Activated naive CD4-positive, alpha-beta T cell (primary cell): Measurements from ENCODE around the gene ATL1.
"Not testable (repeated sequence)": the region's sequence is repeated elsewhere in the genome, so short reads cannot be mapped to it uniquely, and the experiment has no call there.

ENCODE experiments used
- DNase-seq, 4 experiments: peaks; one replicate each; lab custom pipeline; 2025; lab: John Stamatoyannopoulos, UW

ATL1 gene

DNA sequence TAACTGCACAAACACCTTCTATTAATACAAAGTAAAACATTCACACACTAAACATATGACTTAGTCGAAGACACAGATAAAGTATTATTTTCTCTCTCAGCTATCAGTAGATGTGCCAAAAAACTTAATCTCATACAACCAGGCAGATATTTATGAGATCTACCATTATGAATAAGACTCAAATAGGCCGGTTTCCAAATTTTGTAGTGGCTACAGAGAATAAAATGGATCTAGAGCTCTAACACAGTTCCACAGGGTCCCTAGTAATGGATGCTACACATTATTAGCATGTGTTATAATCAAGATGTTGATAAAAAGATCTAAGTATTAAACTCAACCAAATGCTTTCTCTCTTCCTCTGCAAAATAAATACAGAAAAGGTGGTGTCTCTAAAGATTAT is 97.8 kb downstream of the ATL1 start:
- DNase-seq, result no peak

DNA sequence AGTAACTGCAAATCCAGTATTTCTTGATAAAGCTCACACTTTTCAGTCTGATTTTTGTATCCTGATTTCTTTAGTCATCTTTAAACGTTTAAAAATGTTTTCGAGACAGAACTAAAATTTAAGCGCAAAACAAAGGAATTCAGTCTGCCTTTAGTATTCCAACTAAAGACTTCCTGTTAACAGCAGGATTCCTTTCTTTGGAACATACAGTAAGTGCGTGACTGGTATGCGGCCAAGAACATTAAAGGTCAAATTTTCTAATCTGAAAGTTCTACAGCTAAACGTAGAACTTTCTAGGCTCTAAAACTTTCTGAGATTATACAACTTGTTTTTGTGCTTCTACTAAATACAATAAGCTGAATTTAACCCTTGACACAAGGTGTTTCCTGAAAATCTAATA is 98.3 kb downstream of the ATL1 start:
- no peak for DNase-seq

DNA sequence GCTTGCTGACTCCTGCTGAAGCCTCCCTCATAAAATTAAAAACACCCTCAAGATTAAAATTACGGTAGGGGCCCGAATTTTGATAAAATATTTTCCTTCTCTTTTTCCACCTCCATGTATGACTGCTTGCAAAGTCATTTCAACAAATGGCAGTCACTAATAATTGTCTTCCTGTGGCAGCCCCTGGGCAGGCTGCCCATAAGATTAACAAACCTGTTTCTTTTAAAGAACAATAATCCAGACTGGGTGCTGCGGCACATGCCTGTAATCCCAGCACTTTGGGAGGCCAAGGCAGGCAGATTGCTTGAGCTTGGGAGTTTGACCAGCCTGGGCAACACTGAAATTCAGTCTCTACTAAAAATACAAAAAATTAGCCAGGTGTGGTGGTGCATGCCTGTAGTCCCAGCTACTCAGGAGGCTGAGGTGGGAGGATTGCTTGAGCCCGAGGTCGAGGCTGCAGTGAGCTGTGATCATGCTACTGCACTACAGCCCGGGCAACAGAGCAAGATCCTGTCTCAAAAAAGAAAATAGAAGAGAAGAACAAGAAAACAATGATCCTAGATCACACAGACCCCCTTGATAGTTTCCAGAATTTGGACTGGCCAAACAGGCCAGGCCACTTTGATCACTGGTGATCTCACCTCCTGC is 99.5 kb downstream of the ATL1 start:
- DNase-seq, result no peak

DNA sequence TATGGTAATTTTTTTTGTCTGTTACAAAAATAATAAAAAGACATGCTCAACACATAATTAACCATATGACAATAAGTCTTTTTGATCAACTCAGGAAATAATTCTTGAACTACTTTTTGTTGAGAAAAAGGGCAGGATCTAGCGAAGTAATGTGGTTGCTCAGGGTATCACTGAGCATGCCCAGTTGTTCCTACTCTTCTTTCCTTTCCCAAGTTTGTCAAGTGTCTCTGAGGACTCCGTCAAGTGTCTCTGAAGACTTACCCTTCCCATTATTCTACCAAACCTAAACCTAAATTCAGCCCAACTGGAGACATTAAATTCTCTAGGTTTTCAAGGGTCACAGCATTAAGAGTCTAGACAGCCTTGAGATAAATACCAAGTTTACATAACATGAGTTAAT is 104.6 kb downstream of the ATL1 start:
- DNase-seq, result not testable (repeated sequence)

DNA sequence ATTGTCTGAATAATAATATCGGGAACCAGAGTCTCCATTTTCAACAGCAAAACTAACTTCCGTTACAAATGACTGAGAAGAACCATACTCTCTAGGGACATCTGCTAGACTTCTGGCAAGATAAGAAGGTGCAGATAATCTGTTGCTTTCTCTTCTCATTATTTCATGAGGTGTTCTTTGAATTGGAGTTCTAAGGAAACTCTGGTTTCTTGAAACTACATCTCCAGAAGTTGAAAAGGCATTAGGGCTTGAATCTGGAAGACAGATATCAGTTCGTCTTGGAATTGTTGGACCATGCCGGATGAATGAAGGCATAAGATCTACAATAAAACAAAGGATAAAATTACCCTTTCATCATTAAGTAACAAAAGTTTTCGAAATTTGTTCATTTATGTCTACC is 105.4 kb downstream of the ATL1 start:
- DNase-seq, result not testable (repeated sequence)

DNA sequence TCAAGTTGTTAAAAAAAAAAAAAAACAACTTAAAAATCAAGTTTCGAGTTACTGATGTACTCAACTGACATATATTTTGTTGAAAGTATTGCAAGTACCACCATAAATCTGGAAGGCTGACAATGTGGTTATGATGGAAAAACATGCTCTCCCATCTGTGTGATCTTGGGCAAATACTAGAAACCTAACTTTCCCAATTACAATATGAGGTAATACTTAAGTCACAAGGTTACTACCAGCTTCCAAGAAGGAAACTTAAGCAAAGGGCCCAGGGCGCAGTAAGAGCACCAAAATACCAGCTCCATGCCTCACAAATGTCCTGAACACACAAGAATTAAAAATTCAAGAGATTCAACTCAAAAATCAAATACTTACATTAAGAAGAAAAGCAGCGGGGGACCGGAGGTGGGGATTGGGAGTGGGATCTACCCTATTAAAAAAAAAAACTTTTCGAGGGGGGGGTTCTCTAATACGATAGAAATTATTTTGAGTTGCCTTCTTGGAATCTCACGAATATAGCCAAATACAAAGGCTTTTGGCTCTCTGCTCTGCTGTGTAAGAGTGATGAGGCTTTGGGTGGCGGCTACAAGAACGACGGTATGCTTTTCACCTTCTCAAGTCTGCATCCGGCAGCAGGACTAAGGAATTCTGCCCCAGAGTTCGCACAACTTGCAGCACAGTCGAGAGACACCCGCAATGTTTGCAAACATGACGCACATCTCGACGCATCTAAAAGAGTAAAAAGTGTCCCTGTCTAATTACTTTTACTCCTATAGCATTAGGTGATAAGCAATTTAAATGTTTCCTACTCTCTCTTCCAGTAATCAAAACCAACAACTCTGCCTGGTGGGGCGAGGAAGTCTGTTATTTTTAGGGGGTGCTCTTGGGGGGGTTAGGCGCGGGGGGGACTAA is 107.1 kb downstream of the ATL1 start:
- DNase-seq, result no peak

DNA sequence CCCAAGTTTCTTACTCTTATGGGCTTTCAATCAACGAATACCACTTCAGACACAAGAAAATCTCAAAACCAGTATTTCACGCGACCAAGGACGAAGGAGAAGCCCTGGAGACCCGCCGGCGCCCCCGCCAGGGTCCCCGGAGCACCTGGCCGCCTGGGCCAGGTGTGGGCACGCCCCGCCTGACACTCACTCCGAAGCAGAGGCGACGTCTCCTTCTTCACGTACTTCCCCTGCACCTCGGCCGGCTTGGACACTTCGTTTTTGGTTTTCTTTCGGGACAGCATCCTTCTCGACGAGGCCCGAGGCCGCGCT is 107.7 kb downstream of the ATL1 start:
- peak in 2 of 4 experiments; percentile 17 to 30 for DNase-seq

DNA sequence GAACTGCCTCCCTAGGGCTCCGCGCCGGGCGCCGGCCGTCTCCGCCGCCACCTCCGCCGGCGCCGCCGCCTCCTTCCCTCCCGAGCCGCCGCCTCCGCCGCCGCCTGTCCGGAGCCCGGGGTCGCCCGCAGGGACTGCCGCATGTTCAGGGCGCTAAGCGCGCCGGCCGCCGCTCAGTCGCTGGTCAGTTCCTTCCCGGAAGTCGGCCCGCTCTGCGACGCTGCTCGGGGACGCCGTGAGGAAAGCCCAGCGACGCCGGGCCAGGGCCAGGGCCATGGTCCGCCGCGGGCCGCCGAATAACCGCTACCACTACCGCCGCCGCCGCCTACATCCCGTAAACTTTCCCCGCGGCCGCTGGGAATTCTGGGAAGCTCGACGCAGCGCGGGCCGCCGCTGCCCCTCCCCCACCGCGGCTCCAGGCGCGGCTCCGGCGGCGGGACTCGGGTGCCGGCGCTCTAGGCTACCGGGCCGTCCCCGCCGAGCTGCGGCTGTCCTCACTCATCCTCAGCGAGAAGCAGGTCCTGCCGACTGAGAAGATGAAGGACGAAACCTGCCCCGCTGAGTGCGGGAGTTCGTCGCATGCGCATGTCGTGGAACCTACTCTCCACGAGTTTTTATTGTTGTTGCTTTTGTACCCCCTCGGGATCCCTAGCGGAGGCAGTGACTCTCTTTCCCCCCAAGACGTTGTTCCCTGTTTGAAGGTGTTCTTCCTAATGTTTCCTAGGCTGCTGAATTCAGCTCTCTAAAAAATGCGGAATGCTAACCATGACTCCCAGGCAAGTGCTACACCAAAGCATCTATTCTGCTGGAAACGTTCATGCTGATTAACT is 108.3 kb downstream of the ATL1 start, which contains the start of gene SAV1:
Gene SAV1, minus strand, starts transcription at position 311 of the 830 bp plus-strand sequence. CDS start 339 bp downstream, outside the sequence.
- DNase-seq, result peak in 3 of 4 experiments; percentile 13 to 30 (median 17)

DNA sequence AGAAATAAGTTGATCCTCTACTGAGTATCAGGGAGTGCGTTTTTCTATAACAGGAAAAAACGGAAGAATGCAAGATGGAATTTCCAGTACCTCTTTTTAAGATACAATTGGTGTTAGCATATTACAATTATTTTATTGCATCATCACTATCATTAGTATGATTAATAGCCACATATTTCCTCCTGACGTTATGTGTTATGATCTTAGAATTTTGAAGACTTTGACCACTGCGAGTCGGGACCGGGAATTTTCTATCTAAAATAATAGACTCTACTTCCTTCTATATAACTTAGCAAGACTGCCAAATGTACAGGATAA is 108.8 kb downstream of the ATL1 start:
- no peak for DNase-seq

DNA sequence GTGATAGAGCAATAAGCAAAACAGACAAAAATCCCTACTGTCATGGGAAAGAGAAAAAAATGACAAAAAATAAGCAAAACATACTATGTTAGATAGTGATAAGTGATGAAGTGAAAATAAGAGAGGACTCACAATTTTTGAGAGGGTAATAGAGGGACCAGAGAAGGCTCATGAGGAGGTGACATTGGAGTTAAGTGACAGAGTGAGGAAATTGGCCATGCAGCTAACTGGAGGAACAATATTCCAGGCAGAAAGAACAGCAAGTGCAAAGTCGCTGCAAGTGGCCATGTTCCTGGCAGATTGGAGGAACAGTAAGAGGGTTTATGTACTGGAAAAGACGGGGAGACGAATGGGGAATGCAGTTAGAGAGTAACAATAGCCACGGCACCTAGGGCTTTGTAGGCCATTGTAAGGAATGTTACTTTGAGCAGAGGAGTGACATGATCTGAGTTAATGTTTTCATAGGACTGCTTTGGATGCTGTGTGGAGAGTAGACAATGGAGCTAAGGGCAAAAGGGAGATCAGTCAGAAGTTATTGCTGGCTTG is 109.6 kb downstream of the ATL1 start:
- no peak for DNase-seq

DNA sequence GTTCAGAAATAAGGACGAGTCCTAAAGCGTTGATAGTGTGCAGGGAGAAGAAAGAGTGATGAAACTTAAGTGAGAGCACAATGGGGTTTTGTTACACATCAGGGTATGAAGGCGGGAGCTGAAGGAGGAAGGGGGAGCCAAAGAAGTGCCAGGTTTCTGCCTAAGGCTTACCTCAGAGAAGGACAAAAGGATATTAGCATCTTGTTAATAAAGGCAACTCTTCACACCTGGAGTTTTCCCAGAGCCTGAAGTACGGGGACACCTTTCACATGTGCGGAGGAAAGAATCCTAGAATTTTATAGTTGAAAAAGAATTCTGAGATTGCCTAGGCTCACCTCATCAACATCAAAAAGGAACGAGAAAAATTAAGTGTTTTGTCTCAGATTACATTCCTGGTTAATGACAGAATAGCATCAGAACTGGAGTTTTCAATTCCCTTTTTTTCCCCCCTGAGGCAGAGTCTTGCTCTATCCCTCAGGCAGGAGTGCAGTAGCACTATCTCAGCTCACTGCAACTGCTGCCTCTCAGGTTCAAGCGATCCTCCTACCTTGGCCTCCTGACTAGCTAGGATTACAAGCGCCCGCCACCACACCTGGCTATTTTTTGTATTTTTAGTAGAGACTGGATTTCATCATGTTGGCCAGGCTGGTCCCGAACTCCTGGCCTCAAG is 110.4 kb downstream of the ATL1 start:
- no peak for DNase-seq

DNA sequence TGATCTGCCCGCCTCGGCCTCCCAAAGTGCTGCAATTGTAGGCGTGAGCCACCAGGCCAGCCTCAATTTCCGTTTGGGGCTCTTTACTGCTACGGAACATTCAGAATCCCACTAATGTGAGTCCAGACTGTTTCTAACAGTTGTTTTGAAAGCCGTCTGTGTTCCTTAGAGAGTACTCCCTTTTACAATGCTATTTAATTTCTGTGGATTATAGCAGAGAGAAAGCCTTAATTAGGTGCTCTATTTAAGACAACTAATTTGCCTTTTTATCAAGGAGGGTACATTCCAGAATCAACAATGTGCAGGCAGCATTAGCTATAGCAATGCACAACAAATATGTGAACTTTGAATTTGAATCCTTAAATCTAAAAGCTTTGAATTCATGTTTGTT is 110.9 kb downstream of the ATL1 start:
- DNase-seq, result no peak

DNA sequence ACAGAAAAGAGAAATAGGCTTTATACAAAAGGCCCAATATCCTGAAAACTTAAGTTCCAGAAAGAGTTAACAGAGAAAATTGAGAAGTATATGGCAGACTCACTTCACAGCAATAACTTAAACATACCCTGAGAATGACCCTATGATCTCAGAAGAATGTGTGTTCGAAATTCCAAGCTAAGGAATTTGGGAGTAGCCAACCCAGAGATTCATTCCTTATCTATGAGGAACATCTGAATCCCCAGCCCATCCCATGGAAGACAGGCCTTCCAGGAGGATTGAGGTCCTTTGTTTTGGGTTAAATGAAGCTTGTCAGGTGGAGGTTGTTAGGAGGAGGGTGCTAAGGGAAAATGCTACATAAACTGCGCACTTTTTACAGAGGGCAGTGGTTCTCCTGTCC is 115.7 kb downstream of the ATL1 start:
- DNase-seq, result no peak

DNA sequence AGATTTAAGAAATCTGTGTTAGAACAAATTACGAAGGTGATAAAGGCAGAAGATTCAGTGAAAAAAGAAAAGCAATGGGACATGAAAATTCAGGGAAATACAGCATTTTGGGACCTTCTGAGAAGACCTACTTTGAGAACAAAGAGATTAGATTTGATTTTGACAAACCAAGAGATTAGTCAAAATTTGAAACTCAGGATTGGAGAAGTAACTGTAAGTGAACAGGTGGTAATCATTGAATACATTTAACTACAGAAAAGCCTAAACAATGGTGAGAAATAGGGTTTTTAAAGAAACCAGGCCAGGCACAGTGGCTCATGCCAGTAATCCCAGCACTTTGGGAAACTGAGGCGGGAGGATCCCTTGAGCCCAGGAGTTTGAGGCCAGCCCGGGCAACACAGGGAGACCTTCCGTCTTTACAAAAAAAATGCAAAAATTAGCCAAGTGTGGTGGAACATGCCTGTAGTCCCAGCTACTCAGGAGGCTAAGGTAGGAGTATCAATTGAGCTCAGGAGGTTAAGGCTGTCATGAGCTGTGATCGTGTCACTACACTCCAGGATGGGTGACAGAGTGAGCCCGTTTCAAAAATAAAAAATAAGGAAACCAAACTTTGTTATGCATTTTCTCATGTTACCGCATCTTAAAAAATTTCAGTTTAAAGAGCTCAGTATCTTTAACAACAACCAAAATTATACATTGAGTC is 117.0 kb downstream of the ATL1 start:
- no peak for DNase-seq

DNA sequence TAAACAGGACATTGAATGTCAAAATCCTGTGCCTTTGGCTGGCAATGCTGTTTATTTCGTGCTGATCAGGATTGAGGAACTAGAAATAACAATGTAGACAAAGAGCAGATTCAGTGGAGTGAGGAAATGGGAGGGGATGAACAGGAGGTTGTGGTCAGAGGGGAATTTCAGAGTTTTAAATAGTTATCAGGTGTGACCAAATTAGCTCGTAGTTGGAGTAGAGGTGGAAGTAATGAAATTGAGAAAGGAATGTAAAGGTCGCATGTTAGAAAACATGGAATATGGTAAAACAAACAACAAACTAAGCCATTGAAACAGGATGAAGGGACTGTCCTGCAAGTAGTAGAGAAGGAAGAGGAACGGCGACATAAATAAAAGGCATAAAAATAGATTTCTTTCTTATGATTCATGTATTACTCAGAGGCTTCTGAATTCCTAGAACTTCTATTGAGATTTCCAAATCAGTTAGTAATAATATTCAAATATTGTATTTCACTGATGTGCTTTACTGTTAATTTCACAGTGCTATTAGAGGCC is 117.7 kb downstream of the ATL1 start:
- no peak for DNase-seq

DNA sequence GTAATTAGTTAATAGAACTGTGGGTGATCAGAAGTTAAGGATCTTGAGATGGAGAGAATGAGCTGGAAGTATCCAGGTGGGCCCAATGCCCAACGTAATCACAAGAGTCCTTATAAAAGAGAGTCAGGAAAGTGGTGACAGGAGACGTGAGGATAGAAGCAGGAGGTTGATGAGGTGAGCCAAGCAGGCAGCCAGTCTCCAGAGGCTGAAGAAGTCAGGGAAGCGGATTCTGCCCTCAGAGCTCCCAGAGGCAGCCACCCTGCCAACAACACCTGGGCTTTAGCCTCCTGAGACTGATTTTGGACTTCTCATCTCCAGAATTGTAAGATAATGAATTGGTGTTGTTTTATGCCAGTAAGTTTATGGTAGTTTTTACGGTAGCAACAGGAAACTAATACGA is 118.2 kb downstream of the ATL1 start:
- DNase-seq, result no peak

DNA sequence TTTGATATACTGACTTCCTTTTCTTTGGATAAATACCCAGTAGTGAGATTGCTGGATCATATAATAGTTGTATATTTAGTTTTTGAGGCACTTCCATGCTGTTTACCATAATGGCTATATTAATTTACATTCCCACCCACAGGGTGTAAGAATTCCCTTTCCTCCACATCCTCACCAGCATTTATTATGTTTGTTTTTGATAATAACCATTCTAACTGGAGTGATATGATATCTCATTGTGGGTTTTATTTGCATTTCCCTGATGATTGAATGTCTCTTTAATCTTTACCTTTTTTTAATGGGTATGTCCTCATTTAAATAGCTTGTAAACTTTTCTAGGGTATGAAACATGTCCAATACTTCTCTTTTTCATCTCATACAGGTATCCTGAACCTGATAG is 119.7 kb downstream of the ATL1 start:
- DNase-seq, result no peak
